HCT116 (cell line): ENCODE results near the gene WDR64. TPM values are rescaled to one million over a fixed set of nuclear protein-coding genes. Genes with fewer than 3 reads are reported as not detected.

Source experiments
- ATAC-seq: fragments of 200-7000 bp; cut with Tn5 transposase; 2 replicates; pipeline ENCODE4 v1.9.1; 2020; ENCODE audit warnings: mild to moderate bottlenecking, moderate library complexity
- BruUV-seq: library from RNA; stranded (reverse); fragments of 400-500 nt; replicated peaks from 2 replicates; lab custom pipeline; 2021; lab: Mats Ljungman, UMichigan
- CTCF ChIA-PET: fragments of 300-600 bp; sonication (Branson Sonifier 250); formaldehyde crosslinking; loops from one replicate; lab custom pipeline; 2021; ENCODE audit warnings: antibody characterized with exemption; lab: Charles Lee
- POLR2A ChIA-PET: fragments of 300-600, 350-600 bp; sonication (Branson Sonifier 250); formaldehyde crosslinking; loops from one replicate; lab custom pipeline; 2021; ENCODE audit warnings: antibody characterized with exemption; lab: Charles Lee
- RAD21 ChIA-PET, 2 experiments: fragments of 300-600 bp; sonication (Branson Sonifier 250); formaldehyde crosslinking; loops; one replicate each; lab custom pipeline; 2023; ENCODE audit warnings: low total read pairs in 2 of 2; ENCODE audit not compliant: uncharacterized antibody in 2 of 2, unreplicated experiment in 2 of 2, low non-redundant PET in 1 of 2; lab: Charles Lee
- DNase-seq: peaks from one replicate; pipeline ENCODE4 v3.0.0-alpha.2; 2010; ENCODE audit warnings: low read depth, low spot score
- H2AFZ ChIP-seq: fragments of 200-600 bp; shearing (Covaris generic), sonication (generic); 2 replicates; pipeline ENCODE4 v1.6.1; 2017; ENCODE audit warnings: low read depth, mixed run types, mixed read lengths, antibody characterized with exemption, low read length; ENCODE audit not compliant: poor library complexity, severe bottlenecking
- H3K27ac ChIP-seq: 2 replicates; pipeline ENCODE4 v1.5.1; 2012; ENCODE audit warnings: low read depth, low read length
- H3K27me3 ChIP-seq: fragments of 200-600 bp; sonication (generic); 2 replicates; pipeline ENCODE4 v1.6.1; 2016; ENCODE audit warnings: mixed run types, low read length, mixed read lengths; ENCODE audit not compliant: insufficient read depth
- H3K36me3 ChIP-seq, 2 experiments: fragments of 200-500 bp in 1 of 2; fragments of 200-600 bp in 1 of 2; sonication (Bioruptor generic) in 1 of 2; sonication (generic) in 1 of 2; 2 replicates each; pipeline versions ENCODE4 v1.5.1 to v1.6.1; 2014 to 2016; ENCODE audit warnings: low read length in 2 of 2, inconsistent platforms in 1 of 2, mixed read lengths in 1 of 2, mixed run types in 1 of 2; ENCODE audit not compliant: insufficient read depth in 2 of 2, control insufficient read depth in 1 of 2
- H3K4me1 ChIP-seq, 2 experiments: fragments of 200-600 bp in 1 of 2; sonication (generic) in 1 of 2; 2 replicates each; pipeline versions ENCODE4 v1.5.1 to v1.6.1; 2012 to 2017; ENCODE audit warnings: low read length in 2 of 2, inconsistent platforms in 1 of 2, mild to moderate bottlenecking in 1 of 2, mixed read lengths in 1 of 2, mixed run types in 1 of 2, moderate library complexity in 1 of 2; ENCODE audit not compliant: insufficient read depth in 2 of 2, control insufficient read depth in 1 of 2
- H3K4me2 ChIP-seq: fragments of 200-600 bp; sonication (generic); 2 replicates; pipeline ENCODE4 v1.6.1; 2017; ENCODE audit warnings: mixed run types, low read length, mixed read lengths
- H3K4me3 ChIP-seq, 2 experiments: fragments of 200-600 bp in 1 of 2; sonication (generic) in 1 of 2; replicated peaks in 1 of 2; 2 replicates each; pipeline ENCODE4 v1.5.1; 2011 to 2016; ENCODE audit warnings: low read length in 2 of 2, control low read depth in 1 of 2, low read depth in 1 of 2, mild to moderate bottlenecking in 1 of 2, mixed read lengths in 1 of 2, mixed run types in 1 of 2
- H3K79me2 ChIP-seq: fragments of 200-600 bp; sonication (generic); 2 replicates; pipeline ENCODE4 v1.6.1; 2017; ENCODE audit warnings: mild to moderate bottlenecking, mixed run types, low read length, moderate library complexity, mixed read lengths; ENCODE audit not compliant: insufficient read depth
- H3K9ac ChIP-seq: fragments of 200-600 bp; sonication (generic); 2 replicates; pipeline ENCODE4 v1.6.1; 2016; ENCODE audit warnings: low read length, mixed read lengths
- H3K9me2 ChIP-seq: fragments of 200-600 bp; sonication (generic), shearing (Covaris generic); 2 replicates; pipeline ENCODE4 v1.6.1; 2017; ENCODE audit warnings: mixed run types, mild to moderate bottlenecking, moderate library complexity; ENCODE audit not compliant: insufficient read depth
- H3K9me3 ChIP-seq, 2 experiments: fragments of 200-500 bp in 1 of 2; fragments of 200-600 bp in 1 of 2; sonication (Bioruptor generic) in 1 of 2; sonication (generic) in 1 of 2; 2 replicates each; pipeline ENCODE4 v1.6.1; 2014 to 2017; ENCODE audit warnings: low read length in 2 of 2, mixed read lengths in 2 of 2, inconsistent platforms in 1 of 2, low read depth in 1 of 2, mild to moderate bottlenecking in 1 of 2, mixed run types in 1 of 2, moderate library complexity in 1 of 2; ENCODE audit not compliant: control insufficient read depth in 1 of 2, insufficient read depth in 1 of 2
- H4K20me1 ChIP-seq: fragments of 200-600 bp; sonication (generic), shearing (Covaris generic); 2 replicates; pipeline ENCODE4 v1.6.1; 2017; ENCODE audit warnings: mixed run types, mild to moderate bottlenecking, moderate library complexity; ENCODE audit not compliant: insufficient read depth
- CBX3 ChIP-seq: IDR thresholded peaks from 2 replicates; pipeline ENCODE4 v1.6.1; 2012; ENCODE audit warnings: low read depth
- FOSL1 ChIP-seq: IDR thresholded peaks from 2 replicates; pipeline ENCODE4 v1.6.1; 2012; ENCODE audit warnings: low read depth
- JUND ChIP-seq: IDR thresholded peaks from 2 replicates; pipeline ENCODE4 v1.6.1; 2012
- SP1 ChIP-seq: IDR thresholded peaks from 2 replicates; pipeline ENCODE4 v1.6.1; 2012; ENCODE audit warnings: low read depth
- intact Hi-C: fragments of 100-400 bp; cut with micrococcal nuclease; formaldehyde crosslinking; loops from 2 replicates; pipeline ENCODE4 v1.10.0; 2022
- total RNA-seq: library from RNA; stranded (reverse); gene quantifications from one replicate; pipeline ENCODE4 v1.2.1, GENCODE V29; 2021; ENCODE audit not compliant: unreplicated experiment
- TF ChIP-seq, protein P1 (sequence below): IDR thresholded peaks from 2 replicates; pipeline ENCODE4 v1.6.1; 2012
- TF ChIP-seq, protein P2 (sequence below): IDR thresholded peaks from 2 replicates; pipeline ENCODE4 v1.6.1; 2012
- TF ChIP-seq, protein P3 (sequence below): IDR thresholded peaks from 2 replicates; pipeline ENCODE4 v1.6.1; 2011; ENCODE audit warnings: mild to moderate bottlenecking, low read length, moderate library complexity; ENCODE audit not compliant: insufficient replicate concordance; ENCODE audit errors: extremely low read depth

WDR64 gene
- total RNA-seq, 1 experiment from 2014 or later: not detected

GRCh38 chr1:241701483-241702295 lies 49.6 kb downstream of the WDR64 start:
- intact Hi-C loops: no loop called here
- Histone ChIP-seq H3K4me2 (no peak overlapping the region), H3K79me2 (no peaks in the 10 kb centered on the region), H3K9me2 (no peaks in the 10 kb centered on the region), H3K9ac (no peak overlapping the region), H4K20me1 (no peaks in the 10 kb centered on the region), H2AFZ (no peak overlapping the region), H3K9me3 (no peaks in the 10 kb centered on the region), H3K27me3 (no peaks in the 10 kb centered on the region), H3K4me1 (peaks cover 5 to 10% of the 10 kb centered on the region in 2 experiments; a peak in 3 of 4 replicates), H3K27ac (no peak overlapping the region), H3K4me3 (no peak overlapping the region), H3K36me3 (no peaks in the 10 kb centered on the region)
- ATAC-seq (no peak), DNase-seq (no peak)
- ChIA-PET RAD21 (no interaction called here), CTCF (no interaction called here), POLR2A (no interaction called here)
- BruUV-seq: no TSS peak
- TF ChIP-seq, protein P1, sequence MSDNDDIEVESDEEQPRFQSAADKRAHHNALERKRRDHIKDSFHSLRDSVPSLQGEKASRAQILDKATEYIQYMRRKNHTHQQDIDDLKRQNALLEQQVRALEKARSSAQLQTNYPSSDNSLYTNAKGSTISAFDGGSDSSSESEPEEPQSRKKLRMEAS: no peak
- TF ChIP-seq, protein P2, sequence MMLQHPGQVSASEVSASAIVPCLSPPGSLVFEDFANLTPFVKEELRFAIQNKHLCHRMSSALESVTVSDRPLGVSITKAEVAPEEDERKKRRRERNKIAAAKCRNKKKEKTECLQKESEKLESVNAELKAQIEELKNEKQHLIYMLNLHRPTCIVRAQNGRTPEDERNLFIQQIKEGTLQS: no peak
- TF ChIP-seq, protein P3, sequence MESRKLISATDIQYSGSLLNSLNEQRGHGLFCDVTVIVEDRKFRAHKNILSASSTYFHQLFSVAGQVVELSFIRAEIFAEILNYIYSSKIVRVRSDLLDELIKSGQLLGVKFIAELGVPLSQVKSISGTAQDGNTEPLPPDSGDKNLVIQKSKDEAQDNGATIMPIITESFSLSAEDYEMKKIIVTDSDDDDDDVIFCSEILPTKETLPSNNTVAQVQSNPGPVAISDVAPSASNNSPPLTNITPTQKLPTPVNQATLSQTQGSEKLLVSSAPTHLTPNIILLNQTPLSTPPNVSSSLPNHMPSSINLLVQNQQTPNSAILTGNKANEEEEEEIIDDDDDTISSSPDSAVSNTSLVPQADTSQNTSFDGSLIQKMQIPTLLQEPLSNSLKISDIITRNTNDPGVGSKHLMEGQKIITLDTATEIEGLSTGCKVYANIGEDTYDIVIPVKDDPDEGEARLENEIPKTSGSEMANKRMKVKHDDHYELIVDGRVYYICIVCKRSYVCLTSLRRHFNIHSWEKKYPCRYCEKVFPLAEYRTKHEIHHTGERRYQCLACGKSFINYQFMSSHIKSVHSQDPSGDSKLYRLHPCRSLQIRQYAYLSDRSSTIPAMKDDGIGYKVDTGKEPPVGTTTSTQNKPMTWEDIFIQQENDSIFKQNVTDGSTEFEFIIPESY: no peak
- TF ChIP-seq FOSL1 (no peak), JUND (no peak), SP1 (no peak), CBX3 (no peak)
